HepG2 (cell line): ENCODE measurements around the gene FMNL2. TPM values are rescaled to one million over a fixed set of nuclear protein-coding genes. Genes with fewer than 3 reads are reported as not detected.

ENCODE experiments used
- CCDC6 ChIP-seq: sonication (generic); formaldehyde crosslinking; IDR thresholded peaks from 2 replicates; pipeline ENCODE4 v1.8.1; 2022; ENCODE audit warnings: mild to moderate bottlenecking, missing genetic modification reagents, moderate library complexity
- CEBPB ChIP-seq: IDR thresholded peaks from 2 replicates; pipeline ENCODE4 v1.6.1; 2011; ENCODE audit warnings: low read depth, low read length, improper control_type of control experiment, borderline replicate concordance
- EP300 ChIP-seq, 3 experiments: sonication (generic) in 1 of 3; formaldehyde crosslinking in 1 of 3; IDR thresholded peaks; 2 replicates each; pipeline versions ENCODE4 v1.5.1 to v1.6.1; 2011 to 2020; ENCODE audit warnings: low read depth in 2 of 3, low read length in 2 of 3, borderline replicate concordance in 1 of 3, improper control_type of control experiment in 1 of 3, mild to moderate bottlenecking in 1 of 3, missing genetic modification reagents in 1 of 3, moderate library complexity in 1 of 3
- ESRRA ChIP-seq: sonication (generic); formaldehyde crosslinking; IDR thresholded peaks from 2 replicates; pipeline ENCODE4 v1.5.1; 2020; ENCODE audit warnings: mild to moderate bottlenecking, low read depth, missing genetic modification reagents
- FOXA1 ChIP-seq, 2 experiments: fragments of 450-650 bp in 1 of 2; sonication (generic) in 1 of 2; formaldehyde crosslinking in 1 of 2; IDR thresholded peaks; 2 replicates each; pipeline versions ENCODE4 v1.4.0 to v1.6.1; 2016 to 2020; ENCODE audit warnings: missing genetic modification reagents in 1 of 2
- GATAD1 ChIP-seq: IDR thresholded peaks from 2 replicates; pipeline ENCODE4 v1.6.1; 2016; ENCODE audit warnings: missing genetic modification reagents, missing compliant biosample characterization
- MIER2 ChIP-seq: IDR thresholded peaks from 2 replicates; pipeline ENCODE4 v1.6.1; 2016; ENCODE audit warnings: missing biosample characterization, missing genetic modification reagents
- MTERF4 ChIP-seq: sonication (generic); formaldehyde crosslinking; IDR thresholded peaks from 2 replicates; pipeline ENCODE4 v1.8.0; 2023; ENCODE audit warnings: mild to moderate bottlenecking, missing genetic modification reagents
- NCOR1 ChIP-seq: fragments of 200-600 bp; sonication (generic); IDR thresholded peaks from 2 replicates; pipeline ENCODE4 v1.7.0; 2017; ENCODE audit warnings: antibody characterized with exemption, low read length, borderline replicate concordance
- POGZ ChIP-seq: sonication (generic); formaldehyde crosslinking; IDR thresholded peaks from 2 replicates; pipeline ENCODE4 v1.4.0; 2020; ENCODE audit warnings: mild to moderate bottlenecking, missing genetic modification reagents
- SOX5 ChIP-seq: IDR thresholded peaks from 2 replicates; pipeline ENCODE4 v1.6.1; 2016; ENCODE audit warnings: borderline replicate concordance
- TBL1XR1 ChIP-seq: fragments of 150-350 bp; IDR thresholded peaks from 2 replicates; pipeline ENCODE4 v1.6.1; 2014; ENCODE audit warnings: borderline replicate concordance, low read length; ENCODE audit not compliant: partially characterized antibody
- XRCC5 ChIP-seq: fragments of 200-400 bp; formaldehyde crosslinking; optimal IDR thresholded peaks from 2 replicates; pipeline ENCODE3; 2017; ENCODE audit warnings: mild to moderate bottlenecking, low read length
- ZBTB44 ChIP-seq: sonication (generic); formaldehyde crosslinking; IDR thresholded peaks from 2 replicates; pipeline ENCODE4 v1.4.0; 2020; ENCODE audit warnings: missing genetic modification reagents
- ZNF292 ChIP-seq: sonication (generic); formaldehyde crosslinking; IDR thresholded peaks from 2 replicates; pipeline ENCODE4 v1.8.1; 2022; ENCODE audit warnings: mild to moderate bottlenecking, low read depth, missing genetic modification reagents, borderline replicate concordance
- ZNF350 ChIP-seq: sonication (generic); formaldehyde crosslinking; IDR thresholded peaks from 2 replicates; pipeline ENCODE4 v1.4.0; 2020; ENCODE audit warnings: mild to moderate bottlenecking, low read depth, missing genetic modification reagents, borderline replicate concordance
- ZNF484 ChIP-seq: sonication (generic); formaldehyde crosslinking; IDR thresholded peaks from 2 replicates; pipeline ENCODE4 v1.5.1; 2020; ENCODE audit warnings: mild to moderate bottlenecking, low read depth, missing genetic modification reagents, borderline replicate concordance
- polyA plus RNA-seq, 8 experiments: library from polyadenylated mRNA; depleted of rRNA in 3 of 8; stranded (reverse) in 7 of 8; unstranded in 1 of 8; fragments of >200 nt; fragmentation: Illumina TruSeq in 4 of 8; extraction: Trizol in 4 of 8; gene quantifications; 2 replicates each; pipeline versions ENCODE4 v1.2.1 to v1.2.3, GENCODE V29; 2011 to 2016; ENCODE audit warnings: low read depth in 4 of 8, missing spikeins in 1 of 8, mixed read lengths in 1 of 8; ENCODE audit not compliant: insufficient read depth in 1 of 8
- total RNA-seq, 5 experiments: library from RNA; depleted of rRNA; stranded (reverse); fragments of >200 nt; fragmentation: Illumina TruSeq; extraction: Trizol; gene quantifications; 2 replicates each; pipeline ENCODE4 v1.2.3, GENCODE V29; 2016; ENCODE audit warnings: low read depth in 1 of 5

The FMNL2 gene
- total and polyA plus RNA-seq, 2 of the 13 experiments (the other 11 are each of a cell fraction or from before 2014, with no cell fraction given): 66.5 to 67.7 TPM

GRCh38 chr2:152350155-152350679, 15.2 kb downstream of the FMNL2 start (continued):
- TF ChIP-seq ZNF350 (CRISPR knock-in tag): no peak; the same call in 1 of the 2 replicates
- TF ChIP-seq SOX5 (CRISPR knock-in tag): peak; percentile 99
- no peak for TF ChIP-seq ZNF484
- TF ChIP-seq XRCC5: peak; percentile 78
- TF ChIP-seq EP300 (IDR thresholded peaks at IDR 0.05; ENCODE audit: low read depth in 2 of 2, low read length in 2 of 2): peak in 1 of 2 experiments; percentile 89; a peak in 2 of 4 replicates
- TF ChIP-seq EP300 (CRISPR knock-in tag; IDR thresholded peaks at IDR 0.05; ENCODE audit: borderline replicate concordance): peak; percentile 72; the same call in 1 of the 2 replicates
- TF ChIP-seq TBL1XR1: peak; percentile 32
- TF ChIP-seq ZBTB44 (CRISPR knock-in tag): 0 out of 2 replicates have a peak, but pooled peaks have one; percentile 38
- TF ChIP-seq MTERF4 (CRISPR knock-in tag): 0 out of 2 replicates have a peak, but pooled peaks have one; percentile 73
- no peak for TF ChIP-seq FOXA1 (IDR thresholded peaks at IDR 0.05)
- TF ChIP-seq FOXA1 (CRISPR knock-in tag; IDR thresholded peaks at IDR 0.05): peak; percentile 71
- peak; percentile 52; the same call in 1 of the 2 replicates for TF ChIP-seq MIER2 (CRISPR knock-in tag)
- TF ChIP-seq ZNF292: peak; percentile 93; the same call in 1 of the 2 replicates
- peak; percentile 66 for TF ChIP-seq POGZ (CRISPR knock-in tag)
- peak; percentile 23; the same call in 1 of the 2 replicates for TF ChIP-seq GATAD1 (CRISPR knock-in tag)
- peak; percentile 31; the same call in 1 of the 2 replicates for TF ChIP-seq CEBPB
- no peak for TF ChIP-seq CCDC6
- TF ChIP-seq ESRRA (CRISPR knock-in tag): no peak
- TF ChIP-seq NCOR1: peak; percentile 44; the same call in 1 of the 2 replicates
